GDM1 (cell line): ENCODE data around the gene GPX6.
A peak's percentile ranks its signal among the peaks of the same experiment; 100 is the strongest.
"Not testable (repeated sequence)": the region's sequence is repeated elsewhere in the genome, so short reads cannot be mapped to it uniquely, and the experiment has no call there.

ENCODE experiments used
- DNase-seq: peaks from one replicate; lab custom pipeline; 2025; lab: John Stamatoyannopoulos, UW

Gene GPX6, protein sequence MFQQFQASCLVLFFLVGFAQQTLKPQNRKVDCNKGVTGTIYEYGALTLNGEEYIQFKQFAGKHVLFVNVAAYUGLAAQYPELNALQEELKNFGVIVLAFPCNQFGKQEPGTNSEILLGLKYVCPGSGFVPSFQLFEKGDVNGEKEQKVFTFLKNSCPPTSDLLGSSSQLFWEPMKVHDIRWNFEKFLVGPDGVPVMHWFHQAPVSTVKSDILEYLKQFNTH

DNA sequence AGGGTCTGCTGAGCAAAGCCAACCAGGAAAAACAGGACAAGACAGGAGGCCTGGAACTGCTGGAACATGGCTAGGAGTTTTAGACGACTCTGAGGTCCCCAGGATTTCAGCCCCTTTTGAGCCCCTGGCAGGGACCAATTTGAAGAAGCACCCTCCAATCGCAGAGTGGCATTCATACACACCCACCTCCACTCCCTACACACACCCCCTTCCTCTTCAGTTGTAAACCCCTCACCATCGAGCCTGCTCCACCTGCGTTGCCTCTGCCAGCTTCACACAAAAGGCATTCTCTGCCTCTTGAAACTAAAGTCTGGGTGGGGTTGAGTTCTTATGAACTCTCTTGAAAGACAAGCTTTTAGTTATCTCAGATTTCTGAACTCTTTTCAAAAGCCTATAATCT is at the start of gene GPX6:
TSS of gene GPX6 (minus strand) at position 118 of the 400 bp plus-strand sequence. CDS start at position 68, 50 bp downstream.
- DNase-seq, result no peak

DNA sequence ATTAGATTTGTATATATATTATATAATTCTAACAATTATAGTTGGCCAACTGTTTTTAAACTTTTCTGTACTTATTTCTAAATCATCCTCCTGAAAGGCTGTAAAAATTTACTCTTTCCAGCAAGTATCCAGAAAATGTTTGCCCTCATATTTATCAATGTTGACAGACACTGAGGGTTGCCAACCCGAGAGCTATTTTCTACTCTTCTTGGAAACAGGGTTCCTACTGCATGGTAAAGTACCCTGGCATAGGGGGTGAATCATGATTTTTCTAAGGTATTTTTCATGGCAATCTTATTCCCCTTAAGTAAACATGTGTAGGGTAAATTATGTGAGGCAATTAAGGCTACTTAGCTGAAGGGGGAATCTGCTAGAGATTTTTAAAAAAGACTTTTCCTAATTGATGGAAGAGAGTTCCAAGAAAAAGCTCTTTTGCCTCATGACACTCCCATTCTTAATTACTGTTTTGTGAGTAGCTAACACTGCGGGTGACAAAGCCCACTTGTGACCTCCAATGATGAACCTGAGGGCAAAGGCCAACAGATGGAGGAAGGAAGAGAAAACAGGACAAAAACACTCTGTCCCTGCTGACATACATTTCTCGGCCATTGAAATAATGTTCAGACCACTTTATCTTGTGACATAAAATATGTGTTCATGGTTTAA is 48.0 kb upstream of the GPX6 start:
- no peak for DNase-seq

GRCh38 chr6:28558629-28559028 is 43.0 kb upstream of the GPX6 start:
- DNase-seq, result no peak

DNA sequence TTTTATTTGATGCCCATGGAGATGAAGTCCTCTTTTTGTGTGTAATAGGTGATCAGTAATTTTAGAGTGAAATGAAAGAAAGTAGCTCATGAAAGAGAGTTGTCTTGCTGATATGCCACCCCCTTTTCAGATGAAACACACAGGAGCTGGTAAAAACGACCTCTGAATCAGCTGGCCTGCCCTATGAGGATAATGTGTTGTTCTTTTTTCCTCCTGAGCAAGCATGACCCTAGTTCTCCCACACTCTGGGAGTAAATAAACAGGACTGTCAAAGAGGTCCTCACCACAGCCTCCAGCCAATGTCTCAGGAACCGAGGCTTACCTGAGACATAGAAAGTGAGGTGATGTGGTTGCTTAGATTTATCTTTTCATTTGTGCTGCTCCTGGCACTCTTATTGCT is 39.5 kb upstream of the GPX6 start:
- DNase-seq, result no peak

DNA sequence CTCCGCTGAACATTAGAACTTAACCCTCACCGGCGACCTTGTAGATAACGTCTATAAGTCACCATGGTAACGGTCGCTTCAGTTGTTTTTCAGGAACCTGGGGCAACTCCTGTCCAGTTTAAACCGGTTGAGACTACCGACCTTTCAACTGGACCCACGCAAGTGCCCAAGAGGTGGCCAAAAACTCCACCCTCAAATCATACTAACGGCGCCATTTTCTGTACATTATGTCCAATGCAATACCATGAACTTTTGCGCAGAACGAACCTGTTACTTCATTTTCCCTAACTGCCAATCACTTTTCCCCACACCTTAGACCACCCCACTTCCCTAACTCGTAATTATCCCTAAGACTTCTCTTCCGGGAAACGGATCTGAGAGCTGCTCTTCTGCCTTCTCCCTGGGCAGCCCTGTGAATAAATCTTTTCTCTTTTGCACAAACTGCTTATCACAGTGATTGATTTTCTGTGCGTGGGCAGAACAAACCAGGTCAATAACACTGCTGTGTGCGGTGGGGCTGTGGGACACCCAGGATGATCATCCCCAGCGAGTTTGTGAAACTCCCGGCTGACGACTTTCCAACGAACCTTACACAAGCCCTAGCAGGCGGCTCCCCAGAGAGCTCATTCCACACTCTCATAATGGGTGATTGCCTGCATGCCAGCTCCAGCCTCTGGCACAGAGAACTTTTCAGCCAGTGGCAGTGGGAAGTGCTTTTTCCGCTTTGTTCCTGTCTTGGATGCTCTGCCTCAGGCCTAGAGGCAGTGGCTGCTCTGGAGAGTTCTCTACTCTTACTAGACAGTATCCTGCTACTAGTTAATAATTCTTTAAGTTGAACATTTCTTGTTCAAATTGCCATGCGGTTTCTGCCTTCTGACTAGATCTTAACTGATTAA is 38.6 kb upstream of the GPX6 start:
- no peak for DNase-seq

- DNase-seq, result no peak
Observed at GRCh38 chr6:28553384-28553985, 37.9 kb upstream of the GPX6 start.

DNA sequence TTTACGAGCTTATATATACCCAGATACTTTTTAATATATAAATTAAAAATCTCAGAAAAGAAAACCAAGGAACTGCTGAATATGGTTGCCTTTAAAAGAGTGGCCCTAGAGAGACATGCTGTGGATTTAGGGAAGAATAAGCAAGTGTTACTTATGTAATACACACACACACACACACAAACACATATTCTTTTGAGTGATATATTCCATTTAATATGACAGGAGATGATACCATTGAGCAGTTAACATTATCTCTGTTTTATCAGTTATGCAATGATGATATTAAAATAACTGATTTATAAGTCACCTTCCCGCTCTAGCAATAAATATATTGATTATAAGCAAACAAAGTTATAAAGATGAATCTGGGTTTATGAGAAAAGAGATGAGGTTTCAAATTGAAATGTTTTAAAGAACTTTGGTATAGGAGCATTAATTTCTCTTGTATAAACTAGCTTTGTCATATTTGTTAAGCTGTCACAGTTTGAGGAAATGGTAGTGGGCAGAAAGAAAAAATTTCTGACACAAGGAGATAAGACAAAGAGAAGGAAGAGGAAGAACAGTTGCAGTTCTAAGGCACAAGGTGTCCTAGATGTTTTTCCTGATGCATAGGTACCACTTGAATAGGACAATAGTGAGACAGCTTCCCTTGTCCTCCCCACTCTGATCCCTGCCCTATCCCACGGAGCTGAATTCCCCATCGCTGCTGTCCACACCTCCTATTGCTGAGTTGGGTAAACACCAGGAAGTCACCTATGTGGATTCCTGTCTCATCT is 36.5 kb upstream of the GPX6 start:
- no peak for DNase-seq

GRCh38 chr6:28547003-28547402 is 31.4 kb upstream of the GPX6 start:
- not testable (repeated sequence) for DNase-seq

DNA sequence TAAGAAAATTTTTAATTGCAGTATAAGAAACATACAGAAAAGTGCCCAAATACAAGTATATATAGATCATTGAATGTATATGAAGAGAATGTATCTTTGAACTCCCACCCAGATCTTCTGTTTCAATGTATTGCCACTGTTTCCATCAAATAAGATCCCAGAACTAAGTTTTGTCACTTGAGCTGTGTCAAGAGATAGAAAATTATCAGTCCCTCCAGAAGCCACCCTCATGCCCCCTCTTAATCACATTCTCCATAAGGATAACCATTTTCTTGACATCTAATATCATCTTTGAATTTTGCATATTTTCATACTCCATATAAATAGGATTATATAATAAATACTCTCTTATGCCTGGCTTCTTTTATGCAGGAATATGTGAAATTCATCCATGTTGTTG is 30.4 kb upstream of the GPX6 start:
- DNase-seq, result no peak

GRCh38 chr6:28543651-28544610 is 28.3 kb upstream of the GPX6 start:
- peak; percentile 22 for DNase-seq

DNA sequence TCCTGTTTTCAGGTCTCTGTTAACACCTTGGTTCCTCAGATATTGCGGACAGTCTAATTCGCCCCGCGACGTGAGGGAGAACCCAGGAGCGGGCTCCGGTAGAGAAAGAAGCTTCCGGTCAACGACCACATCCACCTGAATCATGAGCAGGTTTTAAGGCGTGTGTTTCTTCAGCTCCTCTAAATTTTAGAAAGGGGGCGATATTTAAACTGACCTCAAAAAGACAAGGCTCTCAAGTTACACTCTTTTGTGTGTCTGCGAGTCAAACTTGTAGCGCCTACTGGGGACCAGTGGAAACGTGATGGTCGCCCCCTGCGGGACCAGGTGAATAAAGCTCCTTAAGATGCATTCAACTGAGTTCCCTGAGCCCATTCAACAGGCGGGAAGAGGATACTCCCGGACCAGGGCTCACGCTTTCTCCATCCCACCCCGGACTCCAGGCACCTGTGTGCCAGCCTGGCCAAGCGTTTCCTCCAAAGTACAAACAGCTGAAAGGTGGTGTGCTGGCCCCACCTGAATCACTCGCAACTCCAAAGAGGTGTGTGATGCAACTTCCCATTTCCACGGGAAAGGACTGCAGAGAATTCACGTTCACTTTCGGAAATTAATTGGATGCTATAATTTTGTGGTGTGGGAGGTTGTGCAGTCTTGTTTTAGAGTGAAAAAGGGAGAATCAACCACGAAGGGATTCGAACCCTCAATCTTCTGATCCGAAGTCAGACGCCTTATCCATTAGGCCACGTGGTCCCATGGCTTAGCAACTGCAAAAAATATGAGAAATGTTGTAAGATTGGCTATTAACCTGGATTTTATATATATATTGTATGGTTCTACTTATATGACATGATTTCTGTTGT is 27.1 kb upstream of the GPX6 start:
- peak; percentile 53 for DNase-seq

GRCh38 chr6:28541996-28542395 is 26.4 kb upstream of the GPX6 start:
- no peak for DNase-seq

GRCh38 chr6:28537509-28538140 is 22.0 kb upstream of the GPX6 start:
- DNase-seq, result no peak

GRCh38 chr6:28537065-28537464 is 21.5 kb upstream of the GPX6 start:
- DNase-seq, result no peak

- DNase-seq, result no peak
Observed at GRCh38 chr6:28534875-28535274, 19.3 kb upstream of the GPX6 start.

- DNase-seq, result no peak
Observed at GRCh38 chr6:28534306-28534705, 18.7 kb upstream of the GPX6 start.

DNA sequence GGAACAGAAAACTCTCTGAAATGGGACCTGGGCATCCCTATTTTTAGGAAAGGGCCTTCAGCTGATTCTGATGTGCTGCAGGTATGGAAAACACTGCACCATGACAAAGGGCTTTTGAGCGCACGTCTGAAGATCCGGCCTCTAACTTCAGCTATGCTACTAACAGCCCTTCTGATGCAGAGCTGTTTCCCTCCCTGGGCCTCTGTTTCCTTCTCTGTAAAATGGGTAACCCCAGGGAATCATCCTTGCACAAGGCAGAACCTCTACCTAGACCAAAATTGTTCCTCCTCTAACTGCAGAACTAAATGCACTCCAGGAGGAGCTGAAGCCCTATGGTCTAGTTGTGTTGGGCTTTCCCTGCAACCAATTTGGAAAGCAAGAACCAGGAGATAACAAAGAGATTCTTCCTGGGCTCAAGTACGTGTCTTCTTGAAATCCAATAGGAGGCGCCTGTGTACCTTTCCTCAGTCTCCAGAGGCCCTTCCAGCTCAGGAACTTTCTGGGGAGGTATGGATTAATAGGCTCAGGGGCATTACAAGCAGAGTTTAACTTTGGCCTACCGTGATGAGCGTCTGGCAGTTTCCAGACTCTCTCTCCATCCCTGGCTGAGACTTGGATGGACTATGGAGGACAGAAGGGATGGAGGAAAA is 16.0 kb upstream of the GPX6 start:
- DNase-seq, result no peak

- no peak for DNase-seq
Observed at GRCh38 chr6:28530777-28531176, 15.2 kb upstream of the GPX6 start.
